ENCODE data around the gene POU2F1. TPM values are rescaled to one million over a fixed set of nuclear protein-coding genes. Genes with fewer than 3 reads are reported as not detected.

Gene POU2F1
- total and polyA plus RNA-seq, 7 experiments from 2014 or later: 9.1 to 36.6 (median 22.8) TPM

Other genes with a start within 250 kb of the POU2F1 start
- gene ILDR2, start 245.3 kb upstream of the POU2F1 start, total RNA-seq: 1 to 10 TPM in 1 of 5 experiments, under 1 TPM in 4; 0.15 to 10.0 (median 0.29) TPM
- gene ILDR2, start 245.3 kb upstream of the POU2F1 start, polyA plus RNA-seq: not detected
- not detected for gene MAEL, start 231.6 kb upstream of the POU2F1 start, total RNA-seq
- gene MAEL, start 231.6 kb upstream of the POU2F1 start, polyA plus RNA-seq: not detected
- gene GPA33, start 130.5 kb upstream of the POU2F1 start, total RNA-seq: 10 to 100 TPM in 3 of 5 experiments, 1 to 10 TPM in 2; 5.4 to 32.6 (median 11.3) TPM
- gene GPA33, start 130.5 kb upstream of the POU2F1 start, polyA plus RNA-seq: 10 to 100 TPM; 43.6 to 63.4 TPM
- gene STYXL2, start 126.8 kb upstream of the POU2F1 start, total RNA-seq: not detected
- not detected for gene STYXL2, start 126.8 kb upstream of the POU2F1 start, polyA plus RNA-seq

All from naive thymus-derived CD4-positive, alpha-beta T cell (primary cell).